T-helper 1 cell treated with Interleukin-12 subunit alpha and Interleukin-12 subunit beta and Interleukin-4 antibody, amounts not matched to agents 30 ng/mL and 1 ng/mL, for 36 hours (primary cell): ENCODE data around the gene FLAD1. TPM values are rescaled to one million over a fixed set of nuclear protein-coding genes. Genes with fewer than 3 reads are reported as not detected.

Experiments used
- intact Hi-C: fragments of 100-400 bp; cut with micrococcal nuclease; formaldehyde crosslinking; loops from one replicate; pipeline ENCODE4 v1.15.1; 2024
- total RNA-seq: library from RNA; stranded (reverse); gene quantifications from 2 replicates; pipeline ENCODE4 v1.2.3, GENCODE V29; 2022

The FLAD1 gene
- total RNA-seq, 1 donor from 2014 or later = 55.8 TPM

DNA sequence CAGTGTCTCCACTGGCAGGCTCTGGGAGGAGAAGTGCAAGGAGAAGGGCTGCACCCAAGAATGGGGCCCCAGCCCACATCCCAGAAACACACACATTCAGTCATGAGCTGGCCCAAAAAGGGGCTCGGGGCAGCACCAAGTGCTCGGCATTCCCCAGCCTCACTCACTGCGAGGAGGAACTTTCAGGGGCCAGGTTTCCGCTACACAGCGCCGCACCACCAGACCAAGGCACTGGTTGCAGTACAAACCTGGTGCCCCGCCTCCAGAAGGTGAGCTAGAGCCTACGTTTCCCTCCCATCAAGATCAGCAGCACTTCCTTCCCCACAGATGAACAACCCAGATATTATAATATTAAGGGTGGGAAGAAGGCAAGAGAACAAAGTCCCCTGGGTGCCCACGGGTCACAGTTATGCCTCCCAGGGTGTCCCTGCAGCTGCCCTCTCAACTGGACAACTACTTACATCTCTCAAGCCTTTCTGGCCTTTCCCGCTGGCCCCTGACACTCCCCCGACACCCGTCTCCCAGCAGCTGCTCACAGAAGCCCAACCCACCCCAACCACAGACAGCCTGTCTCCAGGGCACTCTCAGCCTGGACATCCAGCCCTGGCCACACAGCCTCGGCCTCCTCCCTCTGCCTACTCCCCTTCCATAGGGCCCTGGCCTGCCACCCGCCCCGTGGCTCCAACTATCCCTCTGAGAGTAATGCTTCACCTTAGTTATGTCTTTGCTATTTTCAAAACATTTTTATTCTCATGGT, 31.1 kb upstream of the FLAD1 start:
- intact Hi-C loops = loop anchor here (10.0 kb wide), 1 partner anchor 1553 kb away; the partner anchor contains the start of gene MEF2D

DNA sequence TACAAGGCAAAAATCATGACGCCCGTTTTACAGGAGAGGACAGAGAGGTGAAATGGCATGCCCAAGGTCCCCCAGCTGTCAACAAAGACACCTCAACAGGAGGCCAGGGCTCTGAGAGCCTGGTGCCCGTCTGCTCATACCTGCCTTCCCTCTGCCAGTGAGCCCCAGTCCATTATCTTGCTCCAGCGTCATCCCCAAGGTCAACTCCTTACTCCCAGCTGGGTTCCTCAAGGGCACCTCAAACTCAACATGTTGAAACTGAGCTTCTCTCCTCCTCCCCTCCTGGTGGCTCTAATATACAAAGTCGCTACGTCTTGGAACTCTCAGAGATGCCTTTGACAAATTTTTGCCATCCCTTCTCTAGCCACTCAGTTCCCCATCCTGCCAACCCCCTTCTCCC, 30.5 kb upstream of the FLAD1 start:
- intact Hi-C loops = loop anchor here (10.0 kb wide), 1 partner anchor 1552 kb away; the partner anchor contains the start of gene MEF2D

DNA sequence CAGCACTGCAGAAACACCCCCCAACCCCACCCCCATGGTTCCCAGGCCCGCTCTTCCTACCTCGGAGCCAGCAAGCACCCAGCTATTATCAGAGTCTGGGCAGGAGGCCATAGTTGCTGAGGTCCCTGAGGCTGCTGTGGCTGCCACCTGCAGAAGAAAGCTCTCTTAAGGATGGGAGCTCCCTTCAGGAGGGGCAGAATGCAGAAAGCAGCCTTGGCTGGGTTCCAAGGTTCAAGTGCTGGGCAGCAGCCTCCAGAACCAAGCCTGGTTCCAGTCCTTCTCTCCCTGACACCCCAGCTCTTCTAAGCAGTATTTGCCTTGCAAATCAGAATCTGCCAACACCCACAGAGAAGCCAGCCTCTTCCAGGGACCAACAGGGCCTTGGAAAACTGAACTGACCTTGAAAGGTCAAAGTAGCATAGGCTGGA, 29.5 kb upstream of the FLAD1 start:
- intact Hi-C loops = loop anchor here (2.0 to 10.0 kb wide), 3 partner anchors 109 to 1551 kb away; partner anchors contain the start of genes ATP8B2, EFNA4 and MEF2D

DNA sequence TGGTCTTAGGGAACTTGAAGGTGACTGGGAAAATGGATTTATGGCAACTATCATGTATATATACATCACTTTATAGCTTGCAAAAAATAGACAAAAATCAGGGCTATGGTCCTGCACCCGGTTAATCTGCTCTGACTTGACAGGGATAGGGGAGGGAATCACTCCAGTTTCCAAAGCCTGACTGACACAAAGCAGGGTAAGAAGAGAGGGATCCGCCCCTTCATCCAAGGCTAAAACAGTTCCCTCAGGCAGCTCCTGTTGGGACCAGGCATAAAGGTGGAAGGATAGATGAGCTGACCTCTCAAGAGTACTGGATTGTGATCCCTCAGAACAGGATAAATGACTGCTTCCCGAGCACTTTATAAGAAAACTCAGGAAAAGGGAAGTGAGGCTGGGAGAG, 28.6 kb upstream of the FLAD1 start:
- intact Hi-C loops = loop anchor here (2.0 to 10.0 kb wide), 3 partner anchors 108 to 1550 kb away; partner anchors contain the start of genes ATP8B2, EFNA4 and MEF2D

DNA sequence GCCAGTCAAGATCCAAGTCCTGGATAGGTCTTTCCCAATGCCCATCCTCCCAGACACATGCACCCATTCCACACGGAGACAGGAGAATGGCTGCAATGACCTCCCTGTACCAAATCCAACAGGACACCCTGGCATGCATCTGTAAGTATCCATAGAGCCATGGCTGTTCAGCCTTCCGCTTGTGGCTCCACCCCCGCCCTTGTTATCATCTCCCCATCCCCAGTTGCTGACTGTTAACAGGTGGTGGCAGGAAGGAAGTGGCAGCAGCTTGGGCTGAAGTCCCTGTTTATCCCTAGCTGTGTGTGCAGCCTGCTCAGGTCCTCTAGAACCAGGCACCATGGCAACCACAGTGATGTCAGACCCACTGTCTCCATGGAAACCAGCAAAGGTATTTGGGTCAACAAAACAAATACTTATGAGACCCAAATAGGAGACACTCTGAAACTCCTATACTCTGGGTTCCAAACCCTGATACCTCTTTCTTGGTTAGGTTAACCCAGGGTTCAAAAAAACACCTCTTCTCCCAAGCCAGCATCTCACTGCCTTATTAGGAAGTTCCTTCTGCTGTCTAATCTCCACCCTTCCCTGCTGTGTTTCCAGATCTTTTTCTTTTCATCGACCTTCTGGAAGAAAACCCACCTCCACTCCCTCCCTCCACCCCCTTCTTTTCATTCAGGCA, 28.0 kb upstream of the FLAD1 start:
- intact Hi-C loops = loop anchor here (1.0 to 10.0 kb wide), 9 partner anchors 18 to 1550 kb away; partner anchors contain the start of genes ADAR, ATP8B2, CKS1B and EFNA4

DNA sequence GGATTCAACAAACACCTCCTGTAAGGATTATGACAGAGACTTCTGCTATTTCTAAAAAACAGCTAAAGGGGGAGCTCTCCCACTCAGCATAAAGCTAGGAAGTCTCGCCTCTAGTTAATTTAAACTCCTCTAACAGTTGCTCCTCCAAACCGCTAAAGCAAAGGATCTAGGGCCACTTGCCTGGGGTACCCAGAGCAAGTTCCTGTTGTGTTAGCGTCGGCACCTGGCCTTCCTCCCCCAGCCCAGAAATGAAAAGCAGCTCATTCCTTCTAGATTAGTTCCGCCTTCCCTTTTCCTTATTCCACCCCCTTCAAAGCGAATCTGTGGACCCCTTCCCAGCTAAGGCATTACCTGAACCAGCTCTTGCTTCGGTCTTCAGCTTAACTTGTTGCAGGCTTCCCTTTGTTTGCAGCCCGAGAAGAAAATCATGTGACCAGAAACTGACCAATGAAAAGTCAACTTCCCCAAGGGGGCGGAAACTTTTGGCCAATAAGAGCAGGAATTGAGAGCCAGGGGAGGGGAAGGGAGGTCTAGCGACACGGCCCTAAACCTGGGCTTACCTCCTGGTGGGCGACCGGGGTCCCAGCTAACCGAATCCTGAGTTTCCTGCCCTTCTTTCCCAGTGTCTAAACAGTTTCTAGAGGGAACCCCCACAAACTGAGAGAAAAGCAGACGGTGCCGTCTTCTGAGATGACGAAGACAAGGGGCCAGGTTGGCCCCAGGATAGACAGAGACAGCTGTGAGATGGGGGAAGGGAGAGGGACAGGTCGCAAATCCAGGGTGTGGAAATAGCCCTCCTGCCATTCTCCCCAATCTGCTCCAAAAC, 27.2 kb upstream of the FLAD1 start, which contains the start of gene PBXIP1:
Gene PBXIP1 (minus strand): TSS at position 382 of the 826 bp plus-strand sequence. CDS start 2,378 bp downstream, outside the sequence.
- intact Hi-C loops = loop anchor here (1.0 to 10.0 kb wide), 9 partner anchors 18 to 1549 kb away; partner anchors contain the start of genes ADAR, ATP8B2, CKS1B and EFNA4

DNA sequence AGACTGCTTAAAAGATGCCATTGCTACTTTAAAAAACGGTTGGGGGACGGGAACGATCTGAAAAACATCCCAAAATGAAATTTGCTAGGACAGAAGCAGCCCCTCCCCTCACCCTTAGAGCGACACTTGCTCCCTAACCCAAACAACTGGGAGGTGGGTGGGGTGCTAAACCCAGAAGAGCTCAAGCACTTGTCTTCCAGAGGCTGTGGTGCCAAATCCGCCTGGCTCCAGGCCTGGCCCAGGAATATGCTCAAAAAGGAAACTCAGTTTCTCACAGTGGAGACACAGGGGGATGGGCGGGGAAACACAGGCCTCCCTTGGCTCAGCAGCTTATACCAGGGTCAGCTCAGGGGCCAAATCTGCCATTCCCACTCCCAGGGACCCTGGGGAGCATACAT, 26.6 kb upstream of the FLAD1 start:
- intact Hi-C loops = loop anchor here (10.0 kb wide), 1 partner anchor 1548 kb away; the partner anchor contains the start of gene MEF2D

DNA sequence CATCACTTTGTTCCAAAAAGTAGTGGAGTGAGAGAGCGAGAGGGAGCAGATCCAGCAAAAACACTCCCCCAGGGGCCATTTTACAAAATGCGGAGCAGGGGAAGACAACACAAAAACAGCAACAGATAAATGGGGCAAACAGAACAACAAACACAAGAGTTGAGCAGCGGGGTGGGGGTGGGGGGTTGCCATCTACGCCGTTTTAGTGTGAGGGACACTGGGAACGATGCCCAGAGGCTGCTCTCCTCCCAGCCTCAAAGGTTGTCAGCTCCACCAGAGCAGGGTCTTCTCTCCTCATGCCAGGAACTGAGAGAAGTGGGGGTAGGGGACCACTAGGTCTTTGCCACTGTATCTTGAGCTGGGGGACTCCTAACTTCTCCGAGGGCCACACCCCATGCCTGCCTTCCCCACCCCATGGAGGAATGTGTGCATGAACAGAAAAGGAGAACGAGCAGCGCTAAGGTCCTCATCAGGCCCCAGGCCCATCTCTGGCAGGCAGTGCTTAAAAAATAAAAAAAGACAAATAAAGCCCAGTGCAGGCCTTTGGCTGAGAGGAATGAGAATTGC, 26.0 kb upstream of the FLAD1 start:
- intact Hi-C loops = loop anchor here (10.0 kb wide), 1 partner anchor 1548 kb away; the partner anchor contains the start of gene MEF2D

DNA sequence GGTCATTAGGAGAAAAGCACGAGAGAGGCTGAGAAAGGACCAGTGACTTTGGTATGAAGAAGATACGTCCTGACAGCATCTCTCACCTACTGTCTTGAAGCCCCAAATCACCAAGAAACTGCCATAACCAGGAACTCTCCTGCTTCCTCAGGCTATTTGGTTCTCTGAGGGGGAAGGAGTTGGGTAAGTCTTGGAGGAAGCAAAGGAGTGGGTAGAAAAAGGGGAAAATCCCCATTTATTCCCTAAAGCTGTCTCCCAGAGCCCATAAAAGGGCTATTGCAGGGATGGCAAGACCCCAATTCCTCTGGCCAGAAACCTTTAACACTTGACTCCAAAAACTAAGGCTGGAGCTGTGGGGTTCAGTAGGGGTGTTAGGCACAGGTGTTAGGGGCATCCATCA, 25.1 kb upstream of the FLAD1 start:
- intact Hi-C loops = loop anchor here (10.0 kb wide), 1 partner anchor 1547 kb away; the partner anchor contains the start of gene MEF2D

DNA sequence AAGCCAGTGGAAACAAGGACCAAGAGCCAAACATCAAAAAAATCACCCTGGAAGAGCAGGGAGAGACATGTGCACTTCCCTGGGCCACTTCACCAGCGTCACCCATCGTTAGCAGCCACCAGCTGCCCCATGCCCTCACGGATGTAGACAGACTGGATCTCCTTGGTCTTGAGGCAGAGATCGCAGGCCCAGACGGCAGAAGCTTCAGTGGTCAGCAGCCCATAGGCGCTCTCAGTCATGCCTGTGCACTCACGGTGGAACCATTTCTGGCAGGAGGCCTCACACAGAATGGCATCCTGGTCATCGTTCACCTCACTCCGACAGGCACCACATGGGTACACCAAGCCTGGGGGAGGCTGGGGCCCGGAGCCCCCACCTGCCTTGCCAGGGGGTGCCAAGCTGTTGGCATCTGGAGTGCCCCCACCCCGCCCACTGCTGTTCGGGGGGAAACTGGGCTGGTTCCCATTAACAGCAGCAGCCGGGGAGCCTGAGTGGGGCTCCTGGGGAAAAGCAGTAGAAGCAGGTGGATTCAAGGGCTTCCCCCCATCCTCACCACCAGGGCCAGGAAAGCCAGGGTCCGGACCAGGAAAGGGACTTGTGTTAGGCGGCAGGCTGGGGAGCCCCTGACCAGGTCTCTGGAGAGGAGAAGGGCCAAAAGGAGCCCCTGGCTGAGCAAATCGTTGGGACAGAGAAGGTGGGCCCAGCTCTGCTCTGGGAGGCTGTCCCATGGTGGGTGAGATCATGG, 24.3 kb upstream of the FLAD1 start:
- intact Hi-C loops = loop anchor here (10.0 kb wide), 1 partner anchor 1546 kb away; the partner anchor contains the start of gene MEF2D

DNA sequence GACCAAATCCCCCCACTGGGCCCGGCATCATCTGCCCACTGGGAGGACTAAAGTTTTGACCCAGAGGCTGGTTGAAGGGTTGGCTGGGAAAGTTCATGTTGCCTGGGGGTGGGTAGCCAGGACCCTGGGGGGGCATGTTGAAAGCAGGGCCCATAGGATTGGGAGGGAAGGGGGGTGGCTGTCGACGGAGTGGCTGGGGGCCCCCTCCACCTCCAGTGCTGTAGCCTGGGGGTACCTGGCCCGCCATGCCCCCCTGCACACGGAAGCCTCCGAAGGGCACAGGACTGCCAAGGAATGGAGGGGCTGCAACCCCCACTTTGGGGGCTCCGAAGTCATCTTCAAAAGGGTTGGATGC, 23.7 kb upstream of the FLAD1 start:
- intact Hi-C loops = loop anchor here (10.0 kb wide), 1 partner anchor 1545 kb away; the partner anchor contains the start of gene MEF2D

DNA sequence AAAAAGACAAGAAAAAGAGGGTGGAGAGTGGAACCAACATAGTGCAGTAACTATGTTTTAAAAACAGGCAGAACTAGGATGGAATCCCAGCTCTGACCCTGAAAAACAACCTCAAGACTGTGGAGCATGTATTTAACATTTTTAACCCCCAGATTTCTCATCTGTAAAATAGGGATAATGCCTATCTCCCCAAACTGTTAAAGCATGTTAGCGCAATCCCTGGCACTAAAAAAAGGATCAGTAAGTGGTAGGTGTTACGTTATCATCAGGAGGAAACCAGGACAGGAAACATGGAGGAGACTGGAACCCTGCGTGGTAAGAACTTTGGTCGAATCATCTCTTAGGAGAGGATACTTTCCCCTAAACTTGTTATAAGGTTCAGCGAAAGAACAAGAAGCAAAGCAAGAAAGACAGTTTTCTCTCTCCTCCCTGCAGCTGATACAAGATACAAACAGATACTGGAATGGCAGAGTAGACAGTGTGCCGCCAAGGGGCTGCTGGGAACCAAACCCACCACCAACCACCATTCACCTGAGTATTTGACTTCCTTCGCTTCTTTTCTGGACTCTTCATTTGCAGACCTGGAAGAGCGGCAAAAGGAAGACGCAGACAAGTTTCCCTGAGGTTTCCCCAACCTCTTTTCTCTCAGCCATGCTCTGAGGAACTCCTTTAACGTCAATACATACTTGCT, 22.6 kb upstream of the FLAD1 start:
- intact Hi-C loops = loop anchor here (1.0 kb wide), 2 partner anchors 14 to 23 kb away; partner anchors contain the start of gene CKS1B

DNA sequence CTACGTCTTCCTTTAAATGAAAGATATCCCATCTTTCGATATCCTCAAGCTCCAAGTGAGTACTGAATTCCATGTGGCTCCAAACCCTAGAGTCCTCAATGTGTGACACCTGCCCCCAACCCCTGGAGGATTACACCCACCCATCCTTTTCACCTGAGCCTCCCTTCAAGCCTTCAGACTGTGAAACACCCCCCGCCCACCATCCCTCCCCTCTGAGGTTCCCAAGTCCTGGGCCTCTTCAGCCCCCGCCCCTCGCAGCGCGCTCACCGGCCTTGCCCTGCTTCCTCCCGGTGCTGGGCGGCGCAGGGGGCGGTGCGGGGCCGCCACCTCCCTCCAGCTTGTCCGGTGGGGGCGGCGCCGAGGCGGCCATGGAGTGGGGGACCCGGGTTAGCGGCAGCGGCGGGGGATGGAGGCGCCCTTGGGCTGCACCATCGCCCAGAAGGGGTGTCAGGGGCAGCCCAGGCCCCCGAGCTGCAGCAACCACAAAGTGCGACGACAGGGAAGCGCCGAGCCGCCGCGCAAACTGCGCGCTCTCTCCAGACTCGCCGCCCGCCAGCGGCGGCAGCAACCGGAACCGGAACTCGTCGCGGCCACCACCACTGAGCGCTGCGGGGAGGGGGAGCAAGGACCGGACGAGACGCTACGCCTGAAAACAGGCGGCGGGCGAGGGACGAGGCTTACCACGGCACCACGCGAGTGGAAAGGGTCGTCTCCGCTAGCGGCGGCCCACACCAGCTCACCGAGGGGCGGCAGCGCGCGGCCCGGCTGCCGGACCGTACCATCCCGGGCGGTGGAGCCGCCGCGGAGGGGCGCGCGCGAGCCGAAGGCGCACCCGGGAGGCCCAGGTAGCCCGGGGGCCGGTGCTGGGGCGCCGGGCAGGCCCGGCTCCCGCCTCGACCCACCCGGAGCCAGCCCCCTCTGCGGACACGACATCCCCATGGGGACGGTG, 21.7 kb upstream of the FLAD1 start, which contains the start of gene PYGO2:
Gene PYGO2 (minus strand): TSS at position 576 of the 949 bp plus-strand sequence. CDS start 206 bp downstream, at position 370.
- intact Hi-C loops = loop anchor here (1.0 kb wide), 4 partner anchors 13 to 100 kb away; partner anchors contain the start of gene CKS1B

DNA sequence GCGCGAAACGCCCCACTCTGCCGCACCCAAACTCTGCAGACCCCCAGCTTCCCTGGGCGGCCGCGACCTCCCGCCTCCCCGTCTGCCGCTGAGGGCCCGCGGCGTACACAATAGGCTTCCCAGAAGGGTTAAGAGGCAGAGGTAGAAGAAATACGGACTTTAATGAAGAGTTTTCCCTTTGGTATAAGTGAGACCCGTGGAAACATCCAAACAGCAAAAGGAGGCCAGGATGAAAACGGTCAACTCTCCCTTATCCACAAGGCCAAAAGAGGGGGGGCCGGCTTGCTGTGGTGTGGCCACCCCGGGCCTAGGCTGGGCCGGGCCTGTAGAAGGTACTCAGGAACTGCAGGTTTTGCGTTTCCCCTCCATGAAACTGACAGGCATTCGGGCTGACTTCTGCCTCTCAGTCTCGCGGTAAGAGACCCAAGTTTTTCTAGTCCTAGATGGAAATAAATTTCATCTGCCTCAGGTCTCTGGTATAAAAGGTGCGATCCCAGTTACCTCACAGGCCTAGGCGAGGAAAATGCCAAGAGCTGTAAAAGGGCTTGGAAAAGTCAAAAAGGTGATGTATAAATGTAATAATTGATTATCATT, 20.9 kb upstream of the FLAD1 start:
- intact Hi-C loops = loop anchor here (1.0 kb wide), 2 partner anchors 37 to 99 kb away; no protein-coding TSS in a partner anchor

DNA sequence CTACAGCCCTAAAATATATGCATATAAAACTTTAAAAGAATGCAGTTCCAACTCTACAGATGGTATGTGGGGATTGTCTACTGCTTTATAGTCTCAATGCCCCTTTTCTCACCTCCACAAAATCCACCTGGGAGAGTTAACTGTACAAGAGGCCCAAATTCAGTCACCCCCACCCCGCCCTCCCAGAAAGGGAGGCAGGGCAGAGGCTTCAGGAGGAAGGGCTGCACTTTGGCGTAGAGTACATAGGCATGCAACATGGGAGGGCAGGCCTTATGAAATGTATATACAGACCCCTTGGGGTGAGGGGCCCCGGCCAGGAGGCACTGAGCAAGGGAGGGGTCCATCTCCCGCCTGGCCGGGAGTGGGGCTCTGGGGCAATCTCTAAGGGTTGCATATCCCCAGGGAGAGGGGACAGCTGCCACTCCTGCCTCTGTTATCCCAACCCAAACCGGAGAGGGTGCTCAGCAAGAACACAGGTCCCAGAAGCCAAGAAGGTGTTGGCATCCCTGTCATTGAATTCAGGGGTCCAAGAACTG, 20.3 kb upstream of the FLAD1 start:
- intact Hi-C loops = loop anchor here (1.0 kb wide), 2 partner anchors 36 to 98 kb away; no protein-coding TSS in a partner anchor

DNA sequence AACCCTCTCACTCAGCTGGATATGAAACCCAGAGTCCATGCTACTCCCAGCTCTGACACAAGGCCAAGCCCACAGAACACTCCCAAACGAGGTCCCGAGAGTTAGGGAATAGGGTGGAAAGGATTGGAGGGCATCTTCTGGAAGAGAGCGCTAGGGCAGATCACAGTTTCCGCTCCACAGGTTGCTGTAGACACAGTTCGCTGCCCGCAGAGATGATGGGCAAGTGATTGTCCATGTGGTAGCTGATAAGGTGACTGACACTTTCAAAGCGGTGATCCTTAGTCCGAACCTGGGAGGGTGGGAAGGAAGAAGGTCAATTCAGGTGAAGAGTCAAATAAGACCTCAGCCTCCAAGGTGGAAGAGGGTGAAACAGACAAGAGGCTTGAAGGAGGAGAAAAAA, 19.5 kb upstream of the FLAD1 start:
- intact Hi-C loops = no loop called here

DNA sequence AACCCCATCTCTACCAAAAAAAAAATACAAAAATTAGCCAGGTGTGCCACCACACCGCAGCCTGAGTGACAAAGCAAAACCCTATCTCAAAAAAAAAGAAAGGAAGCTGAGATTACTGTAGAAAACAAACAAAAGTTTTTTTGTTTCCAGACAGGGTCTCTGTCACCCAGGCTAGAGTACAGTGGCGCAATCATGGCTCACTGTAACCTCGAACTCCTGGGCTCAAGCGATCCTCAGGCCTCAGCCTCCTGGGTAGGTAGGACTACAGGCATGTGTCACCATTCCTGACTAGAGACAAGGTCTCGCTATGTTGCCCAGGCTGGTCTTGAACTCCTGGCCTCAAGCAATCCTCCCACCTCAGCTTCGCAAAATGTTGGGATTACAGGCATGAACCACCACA, 18.8 kb upstream of the FLAD1 start:
- intact Hi-C loops = no loop called here
